Transverse colon (tissue), 3 donors: ENCODE data around the gene IP6K2.

Source experiments
- POLR2A ChIP-seq: fragments of 450-650 bp; IDR thresholded peaks from one replicate; pipeline ENCODE4 v1.6.1; 2016; ENCODE audit warnings: antibody characterized with exemption, mild to moderate bottlenecking, moderate library complexity
- TF ChIP-seq, protein P1 (sequence below), 5 experiments: fragments of 200-600 bp in 3 of 5; fragments of 450-650 bp in 2 of 5; sonication (generic) in 3 of 5; IDR thresholded peaks; 1 replicate in 2 of 5; 2 replicates in 3 of 5; pipeline ENCODE4 v1.5.1; 2016 to 2017; ENCODE audit warnings: antibody characterized with exemption in 5 of 5, inconsistent platforms in 3 of 5, mild to moderate bottlenecking in 2 of 5, moderate library complexity in 1 of 5

GRCh38 chr3:48694610-48695392, 22.2 kb downstream of the IP6K2 start:
- TF ChIP-seq, protein P1, sequence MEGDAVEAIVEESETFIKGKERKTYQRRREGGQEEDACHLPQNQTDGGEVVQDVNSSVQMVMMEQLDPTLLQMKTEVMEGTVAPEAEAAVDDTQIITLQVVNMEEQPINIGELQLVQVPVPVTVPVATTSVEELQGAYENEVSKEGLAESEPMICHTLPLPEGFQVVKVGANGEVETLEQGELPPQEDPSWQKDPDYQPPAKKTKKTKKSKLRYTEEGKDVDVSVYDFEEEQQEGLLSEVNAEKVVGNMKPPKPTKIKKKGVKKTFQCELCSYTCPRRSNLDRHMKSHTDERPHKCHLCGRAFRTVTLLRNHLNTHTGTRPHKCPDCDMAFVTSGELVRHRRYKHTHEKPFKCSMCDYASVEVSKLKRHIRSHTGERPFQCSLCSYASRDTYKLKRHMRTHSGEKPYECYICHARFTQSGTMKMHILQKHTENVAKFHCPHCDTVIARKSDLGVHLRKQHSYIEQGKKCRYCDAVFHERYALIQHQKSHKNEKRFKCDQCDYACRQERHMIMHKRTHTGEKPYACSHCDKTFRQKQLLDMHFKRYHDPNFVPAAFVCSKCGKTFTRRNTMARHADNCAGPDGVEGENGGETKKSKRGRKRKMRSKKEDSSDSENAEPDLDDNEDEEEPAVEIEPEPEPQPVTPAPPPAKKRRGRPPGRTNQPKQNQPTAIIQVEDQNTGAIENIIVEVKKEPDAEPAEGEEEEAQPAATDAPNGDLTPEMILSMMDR (IDR thresholded peaks at IDR 0.05) = no peak
- peak; percentile 55 for TF ChIP-seq POLR2A
